Islet of Langerhans (tissue), 1 donor: Measurements from ENCODE around the gene DNAJC7.
"Not testable (repeated sequence)": the region's sequence is repeated elsewhere in the genome, so short reads cannot be mapped to it uniquely, and the experiment has no call there.

Experiments used
- FAIRE-seq: peaks from one replicate; lab custom pipeline; 2011; peaks lifted over from hg19 to GRCh38; lab: Jason Lieb, UNC

The DNAJC7 gene

DNA sequence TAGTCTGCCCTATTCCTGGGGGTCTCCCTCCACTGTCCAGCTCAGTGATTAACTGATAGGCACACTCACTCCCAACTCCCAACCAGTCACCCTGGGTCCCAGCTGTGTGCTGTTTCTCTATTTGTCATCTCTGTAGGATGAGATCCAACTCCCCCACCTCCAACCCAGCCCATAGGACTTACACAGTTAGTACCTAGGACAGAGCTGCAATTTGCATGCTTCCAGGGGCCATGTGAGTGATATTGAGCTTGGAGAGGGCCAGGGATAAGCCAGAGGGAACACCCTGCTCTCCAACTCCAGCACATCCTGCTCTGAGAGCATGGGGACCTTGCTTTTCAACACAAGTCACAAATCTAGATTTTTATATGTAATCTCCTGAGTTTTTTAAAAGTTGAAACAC, 24.4 kb upstream of the DNAJC7 start:
- no peak for FAIRE-seq

DNA sequence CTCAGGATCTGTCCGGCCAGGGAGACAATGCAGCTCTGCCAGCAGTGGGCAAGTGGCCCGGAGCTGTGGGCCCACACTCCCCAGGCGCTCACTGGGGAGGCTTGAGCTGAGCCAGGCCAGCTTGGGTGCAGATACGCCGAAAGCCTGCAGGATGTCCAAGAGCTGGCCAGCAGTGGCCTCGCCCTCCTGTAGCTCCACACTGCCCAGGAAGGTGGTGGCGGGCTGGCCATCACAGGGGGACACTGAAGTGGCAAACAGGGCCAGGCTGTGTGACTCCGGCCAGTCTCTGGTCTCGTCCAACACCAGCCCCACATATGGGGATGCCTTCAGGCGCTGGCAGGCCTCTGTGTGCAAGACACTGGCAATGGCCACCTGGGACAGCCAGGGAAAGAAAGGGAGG, 23.6 kb upstream of the DNAJC7 start:
- no peak for FAIRE-seq

DNA sequence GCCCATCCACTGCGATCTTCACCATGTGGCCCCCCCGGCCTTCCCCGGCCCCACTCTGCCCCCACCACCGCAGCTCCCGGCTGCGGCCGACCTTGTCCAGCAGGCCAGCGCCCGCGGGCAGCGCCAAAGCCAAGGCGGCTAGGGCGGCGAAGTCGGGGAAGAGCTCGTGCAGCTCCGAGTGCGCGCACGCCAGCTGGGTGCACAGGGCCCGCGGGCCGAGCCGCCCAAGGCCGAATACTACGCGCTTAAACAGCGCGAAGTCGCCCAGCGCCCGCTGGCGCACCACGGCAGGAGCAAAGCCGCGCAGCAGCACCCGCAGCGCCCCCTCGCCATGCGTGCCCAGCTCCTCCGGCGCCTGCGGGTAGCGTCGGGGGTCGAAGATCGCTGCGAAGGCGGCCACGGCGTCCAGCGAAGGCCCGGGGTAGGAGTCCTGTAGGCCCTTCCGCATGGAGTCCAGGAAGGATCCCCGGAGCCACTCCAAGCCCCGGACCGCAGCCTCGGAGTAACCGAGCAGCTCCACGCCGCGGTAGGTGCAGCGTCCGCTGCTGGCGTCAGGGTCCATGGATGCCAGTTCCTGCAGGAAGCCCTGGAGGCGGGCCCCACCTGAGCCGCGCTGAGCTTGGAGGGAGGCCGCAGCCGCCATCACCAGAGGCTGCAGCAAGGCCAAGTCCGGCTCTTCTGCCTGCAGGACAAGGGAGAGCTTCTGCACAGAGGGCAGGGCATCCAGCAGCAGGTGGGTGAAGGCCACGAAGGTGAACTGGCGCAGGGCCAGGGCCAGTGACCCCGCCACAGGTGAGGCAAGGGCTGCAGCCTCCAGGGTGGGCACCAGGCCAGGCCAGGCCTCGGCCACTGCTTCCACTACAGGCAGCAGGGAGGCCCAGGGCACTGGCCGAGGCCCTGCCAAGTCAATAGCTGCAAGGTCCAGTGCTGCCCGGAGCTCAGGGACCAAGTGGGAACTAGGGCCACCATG, 22.8 kb upstream of the DNAJC7 start:
- no peak for FAIRE-seq

DNA sequence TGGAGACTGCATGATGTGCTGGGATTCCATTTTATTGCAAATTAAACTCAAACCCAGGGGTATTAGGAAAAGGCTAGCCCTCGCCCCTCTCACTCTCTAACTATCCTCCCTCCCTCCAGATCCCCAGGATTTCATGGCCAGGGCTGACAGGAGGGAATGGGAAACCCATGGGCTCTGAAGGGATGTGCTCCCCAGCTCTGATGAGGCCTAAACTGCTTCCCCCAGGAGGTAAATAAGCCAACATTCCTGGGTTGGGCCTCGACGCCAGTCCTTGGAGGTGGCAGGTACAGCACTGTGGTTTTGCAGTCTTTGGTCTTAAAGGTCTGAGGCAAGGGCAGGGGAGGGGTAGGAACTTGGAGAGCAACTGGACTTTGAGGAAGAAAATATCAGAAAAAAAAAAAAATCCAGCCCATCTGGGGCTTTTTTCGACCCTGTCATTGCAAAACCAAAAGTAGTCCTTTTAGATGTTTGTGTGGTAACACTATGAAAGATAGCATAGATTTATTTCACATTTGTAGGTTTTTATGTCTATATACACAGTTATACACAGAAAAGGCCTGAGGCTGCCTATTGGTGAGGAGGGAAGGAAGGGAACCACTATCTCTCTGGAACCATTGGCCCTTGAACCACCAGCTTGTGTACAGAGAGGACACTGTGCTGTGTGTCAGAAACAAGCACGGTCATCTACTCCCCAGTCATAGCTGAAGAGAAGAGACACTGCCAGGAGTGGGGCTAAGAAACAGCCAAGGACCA, 21.2 kb upstream of the DNAJC7 start:
- no peak for FAIRE-seq

DNA sequence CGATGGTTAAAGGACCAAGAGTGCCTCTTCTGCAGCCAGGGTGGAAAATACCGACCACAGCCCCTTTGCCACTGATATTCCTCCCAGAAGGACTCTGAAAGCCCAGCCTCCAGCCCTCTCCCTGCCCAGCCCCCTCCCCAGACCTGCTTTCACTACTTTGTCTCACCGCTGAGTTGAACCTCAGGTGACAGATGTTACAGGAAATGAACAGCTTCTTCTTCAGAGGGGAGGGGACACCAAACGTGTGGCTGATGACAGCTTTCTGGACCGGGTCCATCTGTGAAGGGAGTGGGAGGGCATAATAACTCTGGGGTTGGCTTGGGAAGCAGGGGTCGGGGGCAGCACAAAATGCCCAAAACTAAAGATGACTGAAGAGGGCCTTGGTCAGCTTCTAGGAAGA, 16.8 kb upstream of the DNAJC7 start:
- FAIRE-seq, result no peak

DNA sequence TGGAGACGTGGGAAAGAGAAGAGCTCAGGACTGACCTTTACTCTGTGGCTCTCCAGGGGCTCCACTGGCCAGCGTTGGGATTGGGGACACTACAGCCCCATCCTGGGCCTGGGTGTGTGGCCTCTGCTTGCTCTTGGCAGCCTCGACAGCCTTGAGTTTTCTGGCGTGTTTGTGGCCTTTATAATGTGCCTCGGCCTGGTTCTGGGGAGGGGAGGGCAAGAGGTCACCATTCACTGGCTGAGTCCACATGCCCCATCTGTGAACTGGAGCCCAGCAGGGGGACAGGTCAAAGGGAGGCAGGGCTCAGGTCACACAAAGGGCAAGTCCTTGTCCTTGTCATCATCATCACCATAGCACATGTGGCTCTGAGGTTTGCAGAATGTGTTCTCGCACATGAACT, 14.3 kb upstream of the DNAJC7 start:
- FAIRE-seq, result no peak

DNA sequence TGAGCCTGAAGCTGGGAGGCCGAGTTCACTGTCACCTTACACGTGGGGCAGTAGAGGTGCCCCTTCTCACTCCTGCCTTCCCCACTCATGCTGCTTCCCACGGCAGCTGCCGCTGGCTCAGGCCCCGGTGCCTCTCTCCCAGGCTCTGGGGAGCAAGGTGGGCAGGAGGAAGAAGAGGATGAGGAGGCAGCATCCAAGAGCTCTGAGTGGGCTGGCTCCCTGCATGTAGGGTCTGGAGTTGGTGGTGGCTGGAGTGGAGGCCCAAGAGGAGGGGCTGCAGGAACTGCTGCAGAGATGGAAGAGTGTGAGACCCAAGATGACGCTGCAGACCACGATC, 11.5 kb upstream of the DNAJC7 start:
- no peak for FAIRE-seq

DNA sequence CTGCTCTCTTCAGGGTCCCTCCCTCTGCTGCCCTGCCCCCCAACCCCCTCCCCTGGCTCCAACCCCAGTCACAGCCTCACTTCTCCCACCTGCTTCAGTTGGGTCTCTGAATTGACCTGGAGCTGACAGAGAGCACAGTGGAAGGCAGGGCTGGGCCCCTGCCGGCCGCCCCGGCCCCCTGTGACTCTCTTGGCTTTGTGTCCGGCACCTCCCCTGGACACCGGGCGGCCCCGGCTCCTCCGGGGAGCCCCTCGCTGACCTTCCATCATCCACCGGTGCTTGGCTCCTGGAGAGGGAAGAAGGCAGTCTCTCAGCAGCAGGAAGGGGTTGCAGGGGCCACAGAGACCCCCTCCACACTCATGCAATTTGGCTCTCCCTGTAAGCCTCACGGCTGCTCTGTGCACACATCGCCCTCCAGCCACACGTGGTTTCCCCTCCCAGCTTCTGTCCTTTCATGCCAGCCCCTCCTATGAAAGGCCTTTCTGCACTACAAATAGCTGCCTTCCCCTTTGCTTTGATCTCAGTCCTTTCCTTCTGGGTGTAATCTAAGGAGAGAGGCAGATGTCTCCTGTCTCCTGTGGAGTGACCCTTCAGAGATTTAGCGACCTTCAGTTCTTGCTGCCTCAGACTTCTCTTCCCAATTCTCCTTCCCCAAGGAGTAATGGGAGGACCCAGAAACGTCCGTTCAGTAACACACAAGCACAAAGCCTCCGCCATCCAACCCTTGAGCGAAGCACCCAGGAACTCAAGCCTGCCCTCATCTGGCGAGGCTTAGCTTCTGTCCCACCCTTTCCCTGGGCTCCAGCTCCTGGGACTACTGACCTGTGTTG, 10.9 kb upstream of the DNAJC7 start:
- no peak for FAIRE-seq

DNA sequence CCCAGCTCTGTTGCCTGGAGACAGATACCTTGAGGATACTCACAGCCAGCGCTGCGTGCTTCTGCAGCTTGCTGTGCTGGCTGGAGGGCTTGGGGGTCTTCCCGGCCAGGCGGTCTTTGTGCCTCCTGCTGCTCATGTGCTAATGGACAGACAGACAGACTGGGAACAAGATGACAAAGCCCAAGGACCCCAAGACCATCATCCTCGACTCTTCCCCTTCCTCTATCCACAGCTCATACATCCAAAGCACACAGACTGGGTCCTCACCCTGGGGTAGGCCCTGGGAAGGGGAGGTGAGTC, 10.3 kb upstream of the DNAJC7 start:
- no peak for FAIRE-seq

DNA sequence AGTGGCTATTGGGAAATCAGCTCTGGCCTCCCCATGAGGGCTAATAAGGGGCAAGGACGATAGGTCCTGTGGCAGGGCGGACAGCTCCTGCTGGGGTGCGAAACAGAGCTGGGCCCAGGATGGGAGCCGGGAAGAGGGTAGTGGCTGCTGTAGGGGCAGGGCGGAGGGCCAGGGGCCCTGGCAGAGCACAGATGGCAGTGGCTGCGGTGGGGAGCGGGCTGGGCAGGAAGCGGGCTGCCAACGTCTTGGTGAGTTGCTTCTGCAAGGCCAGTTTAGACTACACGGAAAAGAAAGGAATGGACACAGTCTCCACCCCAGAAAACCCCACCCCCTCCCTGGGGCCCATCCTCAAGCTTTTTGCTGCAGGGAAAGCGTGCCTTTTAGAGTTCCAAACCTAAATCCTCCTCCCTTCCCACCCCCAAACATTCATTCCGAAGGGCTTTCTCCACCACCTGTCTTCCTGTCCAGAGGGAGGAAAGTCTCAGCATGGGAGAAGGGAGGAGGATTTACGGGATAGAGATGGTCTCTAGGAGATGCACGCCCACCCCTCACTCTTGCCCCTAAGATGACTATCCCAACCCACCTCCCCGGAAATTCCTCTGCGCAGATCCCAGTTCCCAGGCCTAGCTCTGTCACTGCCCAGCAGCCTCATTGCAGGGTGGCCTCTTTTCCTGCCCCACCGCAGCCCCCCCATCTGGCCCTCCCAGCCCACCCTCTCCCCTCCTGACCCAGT, 9.8 kb upstream of the DNAJC7 start:
- FAIRE-seq, result no peak

DNA sequence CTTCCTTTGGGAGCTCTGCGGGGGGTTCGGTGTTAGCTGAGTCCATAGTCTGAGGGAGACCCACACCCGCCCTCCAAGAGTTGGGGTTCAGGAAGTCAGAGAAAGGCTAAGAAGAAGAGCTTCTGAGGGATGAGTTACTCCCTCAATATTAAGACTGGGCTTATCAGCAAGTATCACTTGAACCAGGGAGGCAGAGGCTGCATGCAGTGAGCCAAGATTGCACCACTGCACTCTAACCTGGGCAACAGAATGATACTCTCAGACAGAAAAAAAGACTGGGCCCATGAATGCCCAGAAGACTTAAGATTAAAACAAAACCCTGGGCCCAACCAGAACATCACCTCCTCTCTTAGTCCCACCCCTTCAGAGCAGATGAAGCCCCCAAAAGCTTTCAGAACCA, 8.7 kb upstream of the DNAJC7 start:
- no peak for FAIRE-seq

DNA sequence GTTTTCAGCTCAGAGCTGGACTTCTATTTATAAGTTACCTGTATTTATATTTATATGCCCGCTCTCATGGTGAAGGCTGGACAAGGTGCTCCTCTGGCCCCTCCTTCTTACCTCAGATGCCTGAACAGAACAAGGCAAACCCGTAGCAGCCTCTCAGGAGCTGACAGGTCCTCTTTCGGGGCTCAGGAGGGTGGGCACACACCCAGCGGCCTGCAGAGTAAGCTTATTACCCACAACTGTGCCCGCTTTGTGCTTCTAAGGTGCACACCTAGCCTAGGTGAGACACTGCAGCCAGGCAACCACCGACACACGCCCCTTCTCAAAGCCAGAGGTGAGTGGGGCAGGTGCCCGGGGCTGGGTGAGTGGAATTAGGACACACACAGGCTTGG, 7.9 kb upstream of the DNAJC7 start:
- FAIRE-seq, result no peak

DNA sequence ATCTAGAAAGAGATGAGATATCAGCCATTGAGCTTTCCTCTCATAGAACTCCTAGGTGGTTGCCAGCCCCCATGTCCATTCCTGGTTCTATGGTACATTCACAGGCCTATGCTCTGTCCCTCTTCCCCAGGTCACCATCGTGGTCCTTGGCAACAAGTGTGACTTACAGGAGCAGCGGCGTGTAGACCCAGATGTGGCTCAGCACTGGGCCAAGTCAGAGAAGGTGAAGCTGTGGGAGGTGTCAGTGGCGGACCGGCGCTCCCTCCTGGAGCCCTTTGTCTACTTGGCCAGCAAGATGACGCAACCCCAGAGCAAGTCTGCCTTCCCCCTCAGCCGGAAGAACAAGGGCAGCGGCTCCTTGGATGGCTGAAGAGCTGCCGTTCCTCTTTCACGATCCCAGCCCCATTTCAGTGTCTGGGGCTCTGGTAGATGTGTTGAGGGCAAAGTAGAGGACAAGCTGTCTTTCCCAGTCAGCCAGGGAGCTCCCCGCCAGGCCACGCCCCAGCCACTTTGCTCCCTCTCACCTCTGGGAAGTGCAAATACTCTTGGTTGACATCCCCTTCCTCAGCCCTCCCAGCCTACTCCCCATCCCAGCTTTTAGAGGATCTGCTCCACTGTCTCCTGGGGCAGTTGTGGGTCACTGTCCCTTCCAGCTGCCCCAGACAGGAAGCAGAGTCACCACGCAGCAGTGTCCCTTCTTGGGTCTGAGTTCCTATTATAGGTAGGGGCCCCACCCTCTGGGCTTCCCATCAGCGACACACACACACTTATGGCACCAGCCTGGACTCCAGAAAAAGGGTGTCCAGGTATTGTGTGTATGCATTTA, 6.5 kb upstream of the DNAJC7 start:
- no peak for FAIRE-seq

DNA sequence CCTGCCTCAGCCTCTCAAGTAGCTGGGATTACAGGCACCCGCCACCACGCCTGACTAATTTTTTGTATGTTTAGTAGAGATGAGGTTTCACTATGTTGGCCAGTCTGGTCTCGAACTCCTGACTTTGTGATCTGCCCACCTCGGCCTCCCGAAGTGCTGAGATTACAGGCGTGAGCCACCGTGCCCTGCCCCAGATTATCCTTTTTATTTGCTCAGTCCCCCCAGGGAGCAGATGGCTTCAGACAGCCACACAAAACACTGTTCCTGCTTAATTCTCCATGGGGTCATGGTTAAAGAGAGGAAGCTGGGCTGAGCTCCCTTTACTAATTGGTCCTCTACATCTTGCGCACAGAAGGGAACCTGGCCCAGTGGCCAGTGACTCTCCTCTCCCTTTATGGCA, 3.6 kb upstream of the DNAJC7 start:
- not testable (repeated sequence) for FAIRE-seq

DNA sequence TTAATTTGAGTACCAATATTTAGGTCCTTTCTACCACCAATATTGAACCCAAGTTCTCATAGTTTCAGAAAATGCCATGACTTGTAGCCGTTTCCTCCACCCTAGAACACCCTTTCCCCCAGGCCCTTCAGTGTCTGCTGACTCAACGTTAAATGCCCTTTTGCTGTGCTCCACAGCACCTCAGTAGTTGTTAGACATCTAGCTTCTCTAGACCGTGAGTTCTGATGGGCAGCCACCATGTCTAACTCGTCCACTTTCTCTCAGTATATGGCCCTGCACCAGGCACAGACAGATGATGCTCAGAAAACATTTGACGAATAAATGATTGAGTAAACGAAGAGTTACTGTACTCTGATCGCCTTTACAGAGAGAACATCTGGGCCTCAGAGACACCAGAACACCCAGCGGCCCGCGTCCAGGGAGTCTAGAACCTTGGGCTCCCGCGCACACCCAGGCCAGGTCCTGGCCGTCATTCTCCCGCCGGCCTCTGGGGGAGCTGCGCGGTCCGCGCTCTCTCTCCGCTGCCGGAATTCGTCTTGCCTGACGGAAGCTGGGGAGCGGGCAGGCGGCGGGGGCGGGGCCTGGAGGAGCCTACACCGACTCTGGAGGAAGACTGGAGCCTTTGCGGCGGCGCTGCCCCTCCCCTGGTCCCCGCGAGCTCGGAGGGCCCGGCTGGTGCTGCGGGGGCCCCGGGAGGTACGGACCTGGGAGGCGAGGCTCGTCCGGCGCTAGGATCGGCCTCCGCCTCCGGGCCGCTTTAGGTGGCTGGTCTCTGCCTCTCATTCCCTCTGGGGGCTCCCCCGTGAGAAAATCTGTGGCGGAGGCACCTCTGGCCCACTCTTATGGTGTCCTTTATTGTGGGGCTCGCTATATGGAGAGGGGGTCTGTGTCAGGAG, 2.5 kb upstream of the DNAJC7 start, which contains the start of gene NKIRAS2:
NKIRAS2 (plus strand) TSS at position 582 of the 896 bp plus-strand sequence. CDS start 1,488 bp downstream, outside the sequence.
- no peak for FAIRE-seq

DNA sequence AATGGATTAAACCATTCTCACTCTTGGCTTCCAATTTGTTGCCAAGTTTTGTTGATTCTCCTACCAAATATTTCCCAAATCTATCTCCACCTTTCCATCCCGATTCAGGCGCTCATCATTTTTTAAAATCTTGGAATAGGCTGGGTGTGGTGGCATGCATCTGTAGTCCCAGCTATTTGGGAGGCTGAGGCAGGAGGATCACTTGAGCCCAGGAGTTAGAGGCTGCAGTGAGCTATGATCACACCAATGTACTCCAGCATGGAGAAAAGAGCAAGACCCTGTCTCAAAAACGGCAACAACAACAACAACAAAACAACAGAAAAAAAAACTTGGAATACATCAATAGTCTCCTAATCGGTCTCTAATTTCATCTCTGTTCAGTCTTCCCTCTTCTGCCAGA, 1.7 kb upstream of the DNAJC7 start:
- no peak for FAIRE-seq

DNA sequence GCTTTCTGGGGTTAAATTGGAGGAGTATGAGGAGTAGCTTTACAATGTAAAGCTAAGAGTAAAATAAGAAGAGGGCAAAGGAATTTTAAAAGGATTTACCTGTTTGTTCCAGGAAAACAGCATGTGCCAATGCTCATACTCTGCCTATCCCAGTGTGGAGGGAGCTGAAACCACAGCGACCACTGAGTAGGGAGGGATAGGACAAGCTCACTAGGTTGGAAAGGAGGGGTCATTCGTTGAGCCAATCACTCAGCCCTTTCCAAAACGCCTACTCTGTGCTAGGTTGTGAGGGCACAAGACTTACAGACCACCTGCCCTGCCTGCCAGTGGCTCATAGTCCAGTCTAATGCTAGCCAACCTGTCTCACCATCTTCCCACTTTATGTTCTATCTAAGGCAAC, 1.1 kb upstream of the DNAJC7 start:
- no peak for FAIRE-seq

DNA sequence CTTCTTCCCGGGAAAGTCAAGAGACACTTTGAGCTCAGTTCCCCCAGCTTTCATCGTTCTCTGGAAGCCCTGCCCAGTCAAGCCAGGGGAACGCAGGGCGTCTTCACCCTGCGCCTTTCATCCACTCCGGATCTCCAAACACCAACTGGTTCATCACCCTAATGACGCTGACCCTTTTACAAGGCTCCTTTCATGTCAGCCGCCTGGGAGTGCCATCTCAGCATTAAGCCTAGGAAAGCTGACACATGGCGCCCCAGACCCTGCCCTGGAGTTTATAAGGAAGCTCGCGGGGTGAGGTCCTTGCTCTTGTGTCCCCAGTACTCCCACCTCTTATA, 594 bp upstream of the DNAJC7 start:
- no peak for FAIRE-seq

DNA sequence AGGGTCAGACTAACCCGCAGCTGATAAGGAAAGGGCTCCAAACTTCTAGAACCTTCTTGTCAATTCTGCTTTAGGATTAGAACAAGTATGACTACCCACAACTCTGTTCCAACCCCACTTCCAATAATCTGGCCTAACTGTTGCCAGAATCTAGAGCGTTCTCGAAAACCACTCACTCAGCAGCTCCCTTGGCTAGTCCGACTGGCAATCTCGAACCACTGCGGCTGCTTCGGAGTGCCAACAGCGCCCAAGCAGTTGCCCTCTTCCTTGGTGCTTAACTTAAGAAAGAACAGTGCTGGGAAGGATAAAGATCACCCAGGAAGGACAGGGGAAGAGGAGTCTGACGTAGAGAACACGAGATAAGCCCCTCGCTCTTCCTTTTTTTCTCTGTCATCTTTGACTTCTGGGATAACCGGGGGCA, 818 bp downstream of the DNAJC7 start:
- FAIRE-seq, result no peak

DNA sequence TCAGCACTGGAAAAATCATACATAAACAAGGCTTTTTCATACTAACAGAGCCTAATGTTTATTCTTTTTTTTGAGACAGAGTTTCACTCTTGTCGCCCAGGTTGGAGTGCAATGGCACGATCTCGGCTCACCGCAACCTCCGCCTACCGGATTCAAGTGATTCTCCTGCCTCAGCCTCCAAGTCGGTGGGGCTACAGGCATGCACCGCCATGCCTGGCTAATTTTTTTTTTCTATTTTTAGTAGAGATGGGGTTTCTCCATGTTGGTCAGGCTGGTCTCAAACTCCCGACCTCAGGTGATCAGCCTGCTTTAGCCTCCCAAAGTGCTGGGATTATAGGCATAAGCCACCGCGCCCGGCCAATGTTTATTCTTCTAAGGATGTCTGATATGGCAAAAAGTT, 3.5 kb downstream of the DNAJC7 start:
- not testable (repeated sequence) for FAIRE-seq
